Dermis microvascular lymphatic vessel endothelial cell (primary cell): ENCODE measurements around the gene VIPR2. TPM values are rescaled to one million over a fixed set of nuclear protein-coding genes. Genes with fewer than 3 reads are reported as not detected.

Experiments
- DNase-seq, 2 donors: peaks; one replicate each; pipeline versions ENCODE4 v3.0.0 to v3.0.0-alpha.2; 2010; ENCODE audit warnings: low read depth in 2 of 2
- total RNA-seq: library from RNA; depleted of rRNA; stranded (reverse); fragments of >200 nt; gene quantifications from 2 replicates; pipeline ENCODE4 v1.2.1, GENCODE V29; 2014

The VIPR2 gene
- total RNA-seq, 1 donor from 2014 or later = not detected

- DNase-seq = no peak
These were observed 75.7 kb downstream of the VIPR2 start for GRCh38 chr7:159068893-159069448.

- DNase-seq = no peak
These were observed 76.2 kb downstream of the VIPR2 start for GRCh38 chr7:159068488-159068811.

GRCh38 chr7:159067576-159068487 is 76.8 kb downstream of the VIPR2 start:
- DNase-seq = no peak

- no peak for DNase-seq
These were observed 77.7 kb downstream of the VIPR2 start for GRCh38 chr7:159066816-159067575.

- DNase-seq = no peak
These were observed 78.7 kb downstream of the VIPR2 start for GRCh38 chr7:159065852-159066480.

- no peak for DNase-seq
These were observed 79.7 kb downstream of the VIPR2 start for GRCh38 chr7:159064816-159065510.

GRCh38 chr7:159064121-159064815 is 80.4 kb downstream of the VIPR2 start:
- DNase-seq = no peak

GRCh38 chr7:159063046-159063840 is 81.4 kb downstream of the VIPR2 start:
- no peak for DNase-seq

- DNase-seq = no peak
These were observed 82.1 kb downstream of the VIPR2 start for GRCh38 chr7:159062569-159062968.

- no peak for DNase-seq
These were observed 82.9 kb downstream of the VIPR2 start for GRCh38 chr7:159061674-159062212.

GRCh38 chr7:159061209-159061608 is 83.5 kb downstream of the VIPR2 start:
- DNase-seq = no peak

GRCh38 chr7:159060440-159060839 is 84.2 kb downstream of the VIPR2 start:
- no peak for DNase-seq

- DNase-seq = no peak
These were observed 85.0 kb downstream of the VIPR2 start for GRCh38 chr7:159059629-159060028.

GRCh38 chr7:159057647-159058046 is 87.0 kb downstream of the VIPR2 start:
- DNase-seq = no peak

- no peak for DNase-seq
These were observed 87.9 kb downstream of the VIPR2 start for GRCh38 chr7:159056737-159057136.

- no peak for DNase-seq
These were observed 92.8 kb downstream of the VIPR2 start for GRCh38 chr7:159051916-159052315.

GRCh38 chr7:159050704-159051103 is 94.0 kb downstream of the VIPR2 start:
- DNase-seq = no peak

GRCh38 chr7:159049266-159050025 is 95.2 kb downstream of the VIPR2 start:
- no peak for DNase-seq

GRCh38 chr7:159048656-159049055 is 96.0 kb downstream of the VIPR2 start:
- no peak for DNase-seq
